Large intestine (tissue), 12 donors: ENCODE results near the gene MED16. TPM values are rescaled to one million over a fixed set of nuclear protein-coding genes. Genes with fewer than 3 reads are reported as not detected.

Experiments
- DNase-seq, 2 donors: peaks; one replicate each; pipeline versions ENCODE4 v3.0.0 to v3.0.0-alpha.2; 2013
- H3K27ac ChIP-seq: one replicate; pipeline ENCODE4 v1.5.1; 2013; ENCODE audit warnings: low read length
- H3K27me3 ChIP-seq: 2 replicates; pipeline ENCODE4 v1.6.1; 2013; ENCODE audit warnings: low read length; ENCODE audit not compliant: control insufficient read depth, insufficient read depth
- H3K36me3 ChIP-seq: 2 replicates; pipeline ENCODE4 v1.6.1; 2013; ENCODE audit warnings: low read length; ENCODE audit not compliant: control insufficient read depth, insufficient read depth
- H3K4me1 ChIP-seq: one replicate; pipeline ENCODE4 v1.6.1; 2013; ENCODE audit warnings: low read length; ENCODE audit not compliant: control insufficient read depth, insufficient read depth
- H3K4me3 ChIP-seq: one replicate; pipeline ENCODE4 v1.5.1; 2013; ENCODE audit warnings: low read length
- H3K9me3 ChIP-seq: one replicate; pipeline ENCODE4 v1.6.1; 2013; ENCODE audit warnings: mild to moderate bottlenecking, low read depth, low read length, moderate library complexity; ENCODE audit not compliant: control insufficient read depth
- WGBS: methylation state at CpG from one replicate; pipeline ENCODE4 v1.1.5; 2013; ENCODE audit warnings: low lambda C conversion rate; ENCODE audit not compliant: insufficient coverage; 5-methylcytosine and 5-hydroxymethylcytosine counted together
- long read RNA-seq, 11 donors: transcript quantifications; one replicate each; lab custom pipeline, GENCODE V29; 2026
- polyA plus RNA-seq: library from polyadenylated mRNA; unstranded; fragments of 120-200 nt; gene quantifications from one replicate; pipeline ENCODE4 v1.2.1, GENCODE V29; 2013

MED16 gene, protein sequence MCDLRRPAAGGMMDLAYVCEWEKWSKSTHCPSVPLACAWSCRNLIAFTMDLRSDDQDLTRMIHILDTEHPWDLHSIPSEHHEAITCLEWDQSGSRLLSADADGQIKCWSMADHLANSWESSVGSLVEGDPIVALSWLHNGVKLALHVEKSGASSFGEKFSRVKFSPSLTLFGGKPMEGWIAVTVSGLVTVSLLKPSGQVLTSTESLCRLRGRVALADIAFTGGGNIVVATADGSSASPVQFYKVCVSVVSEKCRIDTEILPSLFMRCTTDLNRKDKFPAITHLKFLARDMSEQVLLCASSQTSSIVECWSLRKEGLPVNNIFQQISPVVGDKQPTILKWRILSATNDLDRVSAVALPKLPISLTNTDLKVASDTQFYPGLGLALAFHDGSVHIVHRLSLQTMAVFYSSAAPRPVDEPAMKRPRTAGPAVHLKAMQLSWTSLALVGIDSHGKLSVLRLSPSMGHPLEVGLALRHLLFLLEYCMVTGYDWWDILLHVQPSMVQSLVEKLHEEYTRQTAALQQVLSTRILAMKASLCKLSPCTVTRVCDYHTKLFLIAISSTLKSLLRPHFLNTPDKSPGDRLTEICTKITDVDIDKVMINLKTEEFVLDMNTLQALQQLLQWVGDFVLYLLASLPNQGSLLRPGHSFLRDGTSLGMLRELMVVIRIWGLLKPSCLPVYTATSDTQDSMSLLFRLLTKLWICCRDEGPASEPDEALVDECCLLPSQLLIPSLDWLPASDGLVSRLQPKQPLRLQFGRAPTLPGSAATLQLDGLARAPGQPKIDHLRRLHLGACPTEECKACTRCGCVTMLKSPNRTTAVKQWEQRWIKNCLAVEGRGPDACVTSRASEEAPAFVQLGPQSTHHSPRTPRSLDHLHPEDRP
- 41.7 TPM for polyA plus RNA-seq
- long read RNA-seq, donor 1, transcript MED16-204 (15 exons, 3,420 nt): major isoform, 6 of 7 reads
- long read RNA-seq, donor 1, partial matches to known transcripts: 0 of 7 reads
- long read RNA-seq, donor 1, other reads (novel, unspliced or antisense): 0 of 7 reads
- long read RNA-seq, donor 2, transcript MED16-204 (15 exons, 3,420 nt): major isoform, 9 of 224 reads
- long read RNA-seq, donor 2, partial matches to known transcripts: 163 of 224 reads
- long read RNA-seq, donor 2, other reads (novel, unspliced or antisense): 52 of 224 reads
- long read RNA-seq, donor 3: 0 reads
- long read RNA-seq, donor 4, partial matches to known transcripts: 0 of 2 reads
- long read RNA-seq, donor 4, other reads (novel, unspliced or antisense): 0 of 2 reads
- long read RNA-seq, donor 5, transcript MED16-204 (15 exons, 3,420 nt): major isoform, 8 of 219 reads
- long read RNA-seq, donor 5, partial matches to known transcripts: 179 of 219 reads
- long read RNA-seq, donor 5, other reads (novel, unspliced or antisense): 32 of 219 reads
- long read RNA-seq, donor 6, transcript MED16-204 (15 exons, 3,420 nt): major isoform, 10 of 164 reads
- long read RNA-seq, donor 6, partial matches to known transcripts: 137 of 164 reads
- long read RNA-seq, donor 6, other reads (novel, unspliced or antisense): 17 of 164 reads
- long read RNA-seq, donor 7, transcript MED16-204 (15 exons, 3,420 nt): major isoform, 5 of 10 reads
- long read RNA-seq, donor 7, partial matches to known transcripts: 5 of 10 reads
- long read RNA-seq, donor 7, other reads (novel, unspliced or antisense): 0 of 10 reads
- long read RNA-seq, donor 8, transcript MED16-204 (15 exons, 3,420 nt): major isoform, 6 of 332 reads
- long read RNA-seq, donor 8, partial matches to known transcripts: 292 of 332 reads
- long read RNA-seq, donor 8, other reads (novel, unspliced or antisense): 33 of 332 reads
- long read RNA-seq, donor 9, partial matches to known transcripts: 106 of 124 reads
- long read RNA-seq, donor 9, other reads (novel, unspliced or antisense): 16 of 124 reads
- long read RNA-seq, donor 10, transcript MED16-204 (15 exons, 3,420 nt): major isoform, 5 of 184 reads
- long read RNA-seq, donor 10, partial matches to known transcripts: 160 of 184 reads
- long read RNA-seq, donor 10, other reads (novel, unspliced or antisense): 17 of 184 reads
- long read RNA-seq, donor 11, transcript MED16-204 (15 exons, 3,420 nt): major isoform, 7 of 7 reads
- long read RNA-seq, donor 11, partial matches to known transcripts: 0 of 7 reads
- long read RNA-seq, donor 11, other reads (novel, unspliced or antisense): 0 of 7 reads

GRCh38 chr19:892894-893689 lies at the start of gene MED16, which contains the start of gene RNU6-9:
TSS of gene MED16 (minus strand) at chr19:893187. CDS start at chr19:891131, 2,056 bp downstream.
TSS of gene RNU6-9 (plus strand) at chr19:893484.
- Histone ChIP-seq H3K9me3 (no peaks in the 10 kb centered on the region), H3K4me3 (peak within 1 kb of the TSS; percentile 88), H3K27ac (peak within 1 kb of the TSS; percentile 77), H3K36me3 (peaks cover 31% of the 10 kb centered on the region), H3K4me1 (peaks cover 11% of the 10 kb centered on the region), H3K27me3 (no peaks in the 10 kb centered on the region)
- no CpG with 5 or more reads among the region's 69 CpGs for WGBS
- DNase-seq: peak; percentile 94 to 95

- Histone ChIP-seq H3K36me3 (peaks cover 73% of the 10 kb centered on the region), H3K27ac (no peak overlapping the region), H3K27me3 (no peaks in the 10 kb centered on the region), H3K9me3 (peaks cover 20% of the 10 kb centered on the region), H3K4me3 (no peak overlapping the region), H3K4me1 (peaks cover 59% of the 10 kb centered on the region)
- no CpG with 5 or more reads among the region's 32 CpGs for WGBS
- no peak for DNase-seq
Measured at GRCh38 chr19:942133-942645, 49.2 kb upstream of the MED16 start.

- peak overlapping the region; percentile 32 for H3K27ac ChIP-seq
- H3K4me3 ChIP-seq: no peak overlapping the region
- H3K4me1 ChIP-seq: peaks cover 52% of the 10 kb centered on the region
- no peaks in the 10 kb centered on the region for H3K27me3 ChIP-seq
- peaks cover 71% of the 10 kb centered on the region for H3K36me3 ChIP-seq
- peaks cover 20% of the 10 kb centered on the region for H3K9me3 ChIP-seq
- DNase-seq: no peak
- WGBS: no CpG with 5 or more reads among the region's 45 CpGs
Measured at GRCh38 chr19:941292-942132, 48.5 kb upstream of the MED16 start.

DNA sequence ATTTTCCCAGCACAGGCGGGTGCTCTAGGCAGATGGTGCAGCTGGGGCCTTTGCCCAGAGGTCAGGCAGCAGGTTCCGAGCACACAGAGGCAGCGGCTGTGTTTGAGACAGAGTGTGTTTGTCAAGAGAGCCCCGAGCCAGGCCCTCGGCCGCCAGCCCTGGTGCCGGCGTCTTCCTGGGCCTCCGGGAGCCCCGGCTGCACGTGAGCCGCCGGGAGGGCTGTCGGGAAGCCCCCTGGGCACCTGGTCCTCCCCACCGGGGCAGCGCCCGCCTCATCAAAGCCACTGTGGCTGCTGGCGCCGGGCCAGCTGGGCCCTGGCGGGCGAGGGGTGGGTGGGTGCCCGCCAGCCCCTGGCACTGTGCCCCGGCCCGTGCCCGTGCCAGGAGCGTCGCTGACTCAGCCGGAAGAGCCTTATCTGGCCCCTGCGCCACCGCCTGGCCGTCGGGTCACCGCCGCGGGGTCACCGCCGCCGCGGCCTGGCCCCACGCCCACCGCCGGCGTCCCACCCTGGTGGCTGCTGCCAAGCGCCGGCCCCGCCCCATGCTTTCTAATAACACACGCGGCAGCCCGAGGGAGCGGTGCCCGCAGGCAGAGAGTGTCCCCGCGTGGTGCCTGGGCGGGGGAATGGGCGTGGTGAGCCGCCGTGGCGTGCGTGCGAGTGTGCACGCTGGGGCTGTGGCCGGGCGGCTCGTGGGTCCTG lies 47.8 kb upstream of the MED16 start:
- H3K36me3 ChIP-seq: peaks cover 72% of the 10 kb centered on the region
- no peak overlapping the region for H3K4me3 ChIP-seq
- no peaks in the 10 kb centered on the region for H3K27me3 ChIP-seq
- peak overlapping the region; percentile 62 for H3K27ac ChIP-seq
- H3K9me3 ChIP-seq: peaks cover 20% of the 10 kb centered on the region
- peaks cover 49% of the 10 kb centered on the region for H3K4me1 ChIP-seq
- no peak for DNase-seq
- no CpG with 5 or more reads among the region's 64 CpGs for WGBS

GRCh38 chr19:939922-940321 lies 46.9 kb upstream of the MED16 start:
- Histone ChIP-seq H3K27me3 (no peaks in the 10 kb centered on the region), H3K4me1 (peaks cover 45% of the 10 kb centered on the region), H3K36me3 (peaks cover 72% of the 10 kb centered on the region), H3K4me3 (no peak overlapping the region), H3K9me3 (peaks cover 20% of the 10 kb centered on the region), H3K27ac (peak overlapping the region; percentile 62)
- DNase-seq: no peak
- no CpG with 5 or more reads among the region's 7 CpGs for WGBS

DNA sequence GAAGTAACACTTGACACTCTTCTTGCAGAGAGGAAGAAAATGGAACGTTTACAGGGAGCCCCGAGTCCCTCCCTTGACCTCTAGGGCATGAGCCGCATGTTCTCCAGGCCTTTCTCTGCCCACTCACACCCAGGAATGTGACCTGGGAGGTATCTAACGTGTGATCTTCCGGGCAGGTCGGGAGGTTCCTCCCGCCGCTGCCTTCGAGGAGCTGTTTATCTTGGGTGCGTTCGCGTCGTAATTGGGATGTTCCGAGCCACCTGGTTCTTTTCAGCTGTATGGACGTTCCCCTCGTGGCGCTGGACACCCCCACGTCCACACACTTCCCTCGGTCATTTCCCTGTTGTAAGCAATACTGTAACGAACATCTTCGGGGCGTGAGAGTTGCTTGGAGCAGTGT lies 46.5 kb upstream of the MED16 start:
- H3K9me3 ChIP-seq: peaks cover 23% of the 10 kb centered on the region
- H3K4me1 ChIP-seq: peaks cover 45% of the 10 kb centered on the region
- no CpG with 5 or more reads among the region's 22 CpGs for WGBS
- peaks cover 76% of the 10 kb centered on the region for H3K36me3 ChIP-seq
- H3K4me3 ChIP-seq: no peak overlapping the region
- no peaks in the 10 kb centered on the region for H3K27me3 ChIP-seq
- H3K27ac ChIP-seq: peak overlapping the region; percentile 62
- no peak for DNase-seq

- Histone ChIP-seq H3K4me1 (peaks cover 47% of the 10 kb centered on the region), H3K27me3 (no peaks in the 10 kb centered on the region), H3K36me3 (peaks cover 80% of the 10 kb centered on the region), H3K27ac (peak overlapping the region; percentile 11), H3K4me3 (no peak overlapping the region), H3K9me3 (peaks cover 23% of the 10 kb centered on the region)
- peak in 1 of 2 donors; percentile 45 for DNase-seq
- WGBS: 60% methylated on average over 2 of the region's 23 CpGs
Measured at GRCh38 chr19:938233-938923, 45.4 kb upstream of the MED16 start.
